GM19395 (cell line): ENCODE measurements around the gene RRM1.

ENCODE experiments used
- ATAC-seq: cut with Tn5 transposase; IDR thresholded peaks from one replicate; pipeline ENCODE4 v1.9.1; 2021; ENCODE audit warnings: mild to moderate bottlenecking, moderate library complexity; ENCODE audit not compliant: unreplicated experiment

RRM1 gene

GRCh38 chr11:4185561-4185960, 91.0 kb downstream of the RRM1 start:
- no peak for ATAC-seq

DNA sequence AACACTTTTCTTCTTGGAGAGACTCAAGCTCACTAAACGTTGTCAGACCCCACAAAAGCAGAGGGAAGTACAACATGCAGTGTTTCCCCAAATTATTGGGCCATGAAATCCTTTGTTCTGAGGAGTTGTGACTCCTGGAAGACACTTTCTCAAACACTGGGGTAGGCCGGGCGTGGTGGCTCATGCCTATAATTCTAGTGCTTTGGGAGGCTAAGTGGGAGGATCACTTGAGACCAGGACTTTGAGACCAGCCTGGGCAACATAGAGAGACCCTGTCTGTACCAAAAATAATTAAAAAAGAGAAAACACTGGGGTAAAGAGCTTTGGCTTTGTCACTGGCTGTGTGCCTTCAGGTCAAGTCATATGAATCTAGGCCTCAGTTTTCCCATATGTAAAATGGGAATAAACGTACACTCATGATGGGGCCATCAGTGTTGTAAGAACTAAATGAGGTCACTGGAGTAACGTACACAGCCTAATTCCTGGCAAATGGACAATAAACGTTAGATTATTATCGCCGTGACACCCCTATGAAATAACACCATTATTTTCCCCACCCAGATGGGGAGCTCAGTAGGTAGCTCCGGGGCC, 92.0 kb downstream of the RRM1 start:
- no peak for ATAC-seq

- ATAC-seq: peak; percentile 95
Observed at GRCh38 chr11:4187055-4187988, 92.7 kb downstream of the RRM1 start.
